Limb (tissue), 2 donors: Measurements from ENCODE around the gene PTK6.
"Not testable (repeated sequence)": the region's sequence is repeated elsewhere in the genome, so short reads cannot be mapped to it uniquely, and the experiment has no call there.

Experiments
- DNase-seq, 2 donors: peaks; one replicate each; pipeline ENCODE4 v3.0.0-alpha.2; 2016; ENCODE audit errors: extremely low spot score in 2 of 2

PTK6 gene

GRCh38 chr20:63529861-63530787 lies 7.1 kb downstream of the PTK6 start:
- peak in 1 of 2 donors; percentile 28 for DNase-seq

GRCh38 chr20:63529180-63529860 lies 7.9 kb downstream of the PTK6 start:
- DNase-seq, result no peak

GRCh38 chr20:63527184-63527583 lies 10.0 kb downstream of the PTK6 start:
- no peak for DNase-seq

GRCh38 chr20:63525971-63526370 lies 11.2 kb downstream of the PTK6 start:
- DNase-seq, result no peak

- no peak for DNase-seq
Observed at GRCh38 chr20:63525185-63525584, 12.0 kb downstream of the PTK6 start.

GRCh38 chr20:63522981-63523611 lies 14.1 kb downstream of the PTK6 start:
- peak in 1 of 2 donors; percentile 47 for DNase-seq

- DNase-seq, result no peak
Observed at GRCh38 chr20:63522091-63522868, 14.9 kb downstream of the PTK6 start.

- DNase-seq, result peak in 1 of 2 donors; percentile 57
Observed at GRCh38 chr20:63521602-63522001, 15.6 kb downstream of the PTK6 start.

GRCh38 chr20:63520934-63521601 lies 16.1 kb downstream of the PTK6 start:
- DNase-seq, result peak; percentile 59 to 90

- DNase-seq, result peak; percentile 85 to 94
Observed at GRCh38 chr20:63520504-63520933, 16.7 kb downstream of the PTK6 start, which contains the start of gene PPDPF. Gene PPDPF, plus strand, starts transcription at chr20:63520765. Its CDS starts 544 bp downstream, at chr20:63521309.

GRCh38 chr20:63519668-63520503 lies 17.3 kb downstream of the PTK6 start:
- peak in 1 of 2 donors; percentile 40 for DNase-seq

GRCh38 chr20:63518946-63519667 lies 18.1 kb downstream of the PTK6 start:
- no peak for DNase-seq

GRCh38 chr20:63518351-63518861 lies 18.8 kb downstream of the PTK6 start:
- DNase-seq, result no peak

GRCh38 chr20:63517376-63518309 lies 19.5 kb downstream of the PTK6 start:
- no peak for DNase-seq

GRCh38 chr20:63514520-63514919 lies 22.7 kb downstream of the PTK6 start:
- DNase-seq, result not testable (repeated sequence)

GRCh38 chr20:63513207-63513606 lies 24.0 kb downstream of the PTK6 start:
- DNase-seq, result no peak

GRCh38 chr20:63509088-63509564 lies 28.1 kb downstream of the PTK6 start:
- DNase-seq, result no peak
